ENCODE results near the gene RAD51B.

DNA sequence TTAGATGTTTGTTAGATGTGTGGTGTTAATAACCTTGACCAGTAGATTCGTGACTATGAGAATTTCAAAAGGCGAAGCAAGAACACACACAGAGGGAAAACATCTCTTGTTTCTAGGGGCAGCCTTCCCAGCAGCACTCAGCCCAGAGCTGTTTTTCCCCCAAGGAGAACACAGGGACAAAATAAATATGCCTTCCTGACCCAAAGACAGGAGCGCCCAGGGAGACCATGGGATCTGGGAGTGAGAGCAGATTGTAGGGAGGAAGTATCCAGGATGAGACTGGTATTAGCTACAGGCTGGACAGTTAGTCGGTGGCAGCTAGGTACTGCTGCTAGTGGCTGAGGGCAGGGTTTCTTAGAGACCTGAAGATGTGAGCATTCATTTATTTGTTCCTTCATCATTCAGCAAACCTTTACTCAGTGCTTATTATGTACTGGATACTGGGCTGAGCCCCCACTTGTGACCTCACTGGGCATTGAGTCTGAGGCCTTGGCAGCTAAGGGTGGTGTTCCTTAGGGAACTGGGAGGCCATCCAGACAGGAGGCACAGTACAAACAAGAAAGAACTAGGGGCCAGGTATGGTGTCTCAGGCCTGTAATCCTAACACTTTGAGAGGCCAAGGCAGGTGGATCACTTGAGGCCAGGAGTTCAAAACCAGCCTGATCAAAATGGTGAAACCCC lies 503.5 kb downstream of the RAD51B start:
- TF ChIP-seq, protein P1, sequence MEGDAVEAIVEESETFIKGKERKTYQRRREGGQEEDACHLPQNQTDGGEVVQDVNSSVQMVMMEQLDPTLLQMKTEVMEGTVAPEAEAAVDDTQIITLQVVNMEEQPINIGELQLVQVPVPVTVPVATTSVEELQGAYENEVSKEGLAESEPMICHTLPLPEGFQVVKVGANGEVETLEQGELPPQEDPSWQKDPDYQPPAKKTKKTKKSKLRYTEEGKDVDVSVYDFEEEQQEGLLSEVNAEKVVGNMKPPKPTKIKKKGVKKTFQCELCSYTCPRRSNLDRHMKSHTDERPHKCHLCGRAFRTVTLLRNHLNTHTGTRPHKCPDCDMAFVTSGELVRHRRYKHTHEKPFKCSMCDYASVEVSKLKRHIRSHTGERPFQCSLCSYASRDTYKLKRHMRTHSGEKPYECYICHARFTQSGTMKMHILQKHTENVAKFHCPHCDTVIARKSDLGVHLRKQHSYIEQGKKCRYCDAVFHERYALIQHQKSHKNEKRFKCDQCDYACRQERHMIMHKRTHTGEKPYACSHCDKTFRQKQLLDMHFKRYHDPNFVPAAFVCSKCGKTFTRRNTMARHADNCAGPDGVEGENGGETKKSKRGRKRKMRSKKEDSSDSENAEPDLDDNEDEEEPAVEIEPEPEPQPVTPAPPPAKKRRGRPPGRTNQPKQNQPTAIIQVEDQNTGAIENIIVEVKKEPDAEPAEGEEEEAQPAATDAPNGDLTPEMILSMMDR (IDR thresholded peaks at IDR 0.05) = no peak
- TF ChIP-seq POLR2A (IDR thresholded peaks at IDR 0.05) (no peak), POLR2AphosphoS5 (IDR thresholded peaks at IDR 0.05; ENCODE audit: insufficient read depth in 1 of 2, low read depth in 1 of 2) (no peak)

All from vagina (tissue), 2 donors.